OCI-LY3 (cell line): ENCODE data around the gene ZNF425.

Source experiments
- CTCF ChIP-seq: fragments of 200-600, 300-600 bp; sonication (generic); IDR thresholded peaks from 2 replicates; pipeline ENCODE4 v1.5.1; 2014; ENCODE audit warnings: antibody characterized with exemption, low read length, low read depth
- EZH2phosphoT487 ChIP-seq: fragments of 200-600 bp; shearing (Covaris generic); IDR thresholded peaks from 2 replicates; pipeline ENCODE4 v1.6.1; 2018; ENCODE audit warnings: antibody characterized with exemption, mixed run types, low read depth

GRCh38 chr7:149145031-149145845 lies 19.1 kb upstream of the ZNF425 start:
- TF ChIP-seq CTCF (no peak), EZH2phosphoT487 (no peak)
